A549 (cell line): ENCODE data around the gene SLC38A6. TPM values are rescaled to one million over a fixed set of nuclear protein-coding genes. Genes with fewer than 3 reads are reported as not detected.

Source experiments
- ATAC-seq, 2 experiments: fragments of 200-7000 bp in 1 of 2; fragments of >200 bp in 1 of 2; cut with Nextera tagmentation in 1 of 2; cut with Tn5 transposase in 1 of 2; 3 replicates each; pipeline versions ENCODE4 v1.8.0 to v1.9.1; 2018 to 2020; ENCODE audit warnings: mild to moderate bottlenecking in 1 of 2, moderate library complexity in 1 of 2
- CTCF ChIA-PET: fragments of 300-600 bp; sonication (Branson Sonifier 250); formaldehyde crosslinking; extraction: SDS; loops from one replicate; lab custom pipeline; 2021; ENCODE audit warnings: antibody characterized with exemption, inconsistent platforms; lab: Yijun Ruan, JAX
- POLR2A ChIA-PET: fragments of 350-600 bp; formaldehyde crosslinking; extraction: SDS; loops from one replicate; lab custom pipeline; 2021; ENCODE audit warnings: antibody characterized with exemption, inconsistent platforms; lab: Yijun Ruan, JAX
- DNase-seq, 2 experiments: peaks; one replicate each; pipeline versions ENCODE4 v3.0.0 to v3.0.0-alpha.2; 2011 to 2016; ENCODE audit warnings: low read depth in 1 of 2, low spot score in 1 of 2
- FAIRE-seq: peaks from 2 replicates; lab custom pipeline; 2011; peaks lifted over from hg19 to GRCh38; lab: Jason Lieb, UNC
- H3K27ac ChIP-seq, 2 experiments: fragments of >200 bp; sonication (Bioruptor Twin); formaldehyde crosslinking; 3 replicates each; pipeline ENCODE4 v1.5.1; 2016 to 2017
- H3K4me1 ChIP-seq: fragments of >200 bp; sonication (Bioruptor Twin); formaldehyde crosslinking; 3 replicates; pipeline ENCODE4 v1.6.1; 2016
- H3K4me2 ChIP-seq: fragments of >200 bp; sonication (Bioruptor Twin); formaldehyde crosslinking; 3 replicates; pipeline ENCODE4 v1.6.1; 2016
- H3K4me3 ChIP-seq: fragments of >200 bp; sonication (Bioruptor Twin); formaldehyde crosslinking; 3 replicates; pipeline ENCODE4 v1.5.1; 2016
- H3K9me3 ChIP-seq: fragments of >200 bp; sonication (Bioruptor Twin); formaldehyde crosslinking; 3 replicates; pipeline ENCODE4 v1.6.1; 2016
- BHLHE40 ChIP-seq: IDR thresholded peaks from 2 replicates; pipeline ENCODE4 v1.6.1; 2012; ENCODE audit warnings: low read depth, low read length, inconsistent platforms
- CBX8 ChIP-seq: fragments of 200-600 bp; sonication (generic); IDR thresholded peaks from 2 replicates; pipeline ENCODE4 v1.6.1; 2016
- CEBPB ChIP-seq, 2 experiments: fragments of >200 bp in 1 of 2; sonication (Bioruptor Twin) in 1 of 2; formaldehyde crosslinking in 1 of 2; IDR thresholded peaks; 2 replicates each; pipeline ENCODE4 v1.6.1; 2012 to 2016
- EHMT2 ChIP-seq: fragments of 200-600 bp; sonication (generic); IDR thresholded peaks from 2 replicates; pipeline ENCODE4 v1.6.1; 2016; ENCODE audit warnings: antibody characterized with exemption, low read depth, mild to moderate bottlenecking, moderate library complexity
- ESRRA ChIP-seq: fragments of 150-350 bp; IDR thresholded peaks from 2 replicates; pipeline ENCODE4 v1.6.1; 2014; ENCODE audit warnings: mild to moderate bottlenecking, low read length, borderline replicate concordance
- FOSB ChIP-seq: fragments of 250-450 bp; sonication (Bioruptor Pico); IDR thresholded peaks from 2 replicates; pipeline ENCODE4 v1.5.0; 2020; ENCODE audit warnings: mild to moderate bottlenecking, moderate library complexity
- FOSL2 ChIP-seq, 2 experiments: fragments of 450-650 bp in 1 of 2; fragments of >200 bp in 1 of 2; sonication (Bioruptor Twin) in 1 of 2; formaldehyde crosslinking; IDR thresholded peaks; 2 replicates each; pipeline versions ENCODE4 v1.5.0 to v1.6.1; 2016 to 2020; ENCODE audit warnings: mild to moderate bottlenecking in 1 of 2, moderate library complexity in 1 of 2
- FOXS1 ChIP-seq: fragments of 250-450 bp; sonication (Bioruptor Pico); IDR thresholded peaks from 2 replicates; pipeline ENCODE4 v1.5.0; 2020; ENCODE audit warnings: mild to moderate bottlenecking, moderate library complexity
- GATA3 ChIP-seq: IDR thresholded peaks from 2 replicates; pipeline ENCODE4 v1.6.1; 2012; ENCODE audit warnings: borderline replicate concordance
- HOXA7 ChIP-seq: fragments of 250-450 bp; sonication (Bioruptor Pico); IDR thresholded peaks from 2 replicates; pipeline ENCODE4 v1.5.0; 2020; ENCODE audit warnings: mild to moderate bottlenecking, moderate library complexity
- HOXB13 ChIP-seq: fragments of 250-450 bp; sonication (Bioruptor Pico); IDR thresholded peaks from 2 replicates; pipeline ENCODE4 v1.5.0; 2020; ENCODE audit warnings: low read depth, mild to moderate bottlenecking, moderate library complexity
- JUNB ChIP-seq: fragments of >200 bp; sonication (Bioruptor Twin); formaldehyde crosslinking; IDR thresholded peaks from 2 replicates; pipeline ENCODE4 v1.6.1; 2016
- KDM1A ChIP-seq: fragments of 200-600 bp; sonication (generic); IDR thresholded peaks from 2 replicates; pipeline ENCODE4 v1.6.1; 2016; ENCODE audit warnings: low read depth, mild to moderate bottlenecking
- MAZ ChIP-seq: fragments of 150-350 bp; IDR thresholded peaks from 2 replicates; pipeline ENCODE4 v1.6.1; 2014; ENCODE audit warnings: antibody characterized with exemption, low read depth, low read length, borderline replicate concordance
- NFE2L2 ChIP-seq: fragments of 150-350 bp; conservative IDR thresholded peaks from 2 replicates; pipeline ENCODE4 v1.6.1; 2014; ENCODE audit warnings: low read length
- NPAS2 ChIP-seq: fragments of 250-450 bp; sonication (Bioruptor Pico); IDR thresholded peaks from 2 replicates; pipeline ENCODE4 v1.8.0; 2022; ENCODE audit warnings: mild to moderate bottlenecking, moderate library complexity, borderline replicate concordance
- NR3C1 ChIP-seq: fragments of >200 bp; sonication (Bioruptor Twin); formaldehyde crosslinking; IDR thresholded peaks from 3 replicates; pipeline ENCODE4 v1.6.1; 2017
- POLR2A ChIP-seq: IDR thresholded peaks from 2 replicates; pipeline ENCODE4 v1.6.1; 2012; ENCODE audit warnings: mild to moderate bottlenecking, low read length
- RARB ChIP-seq: fragments of 250-450 bp; sonication (Bioruptor Pico); IDR thresholded peaks from 2 replicates; pipeline ENCODE4 v1.8.0; 2021; ENCODE audit warnings: mild to moderate bottlenecking, moderate library complexity
- RFX5 ChIP-seq: fragments of 450-650 bp; IDR thresholded peaks from 2 replicates; pipeline ENCODE4 v1.7.1; 2014; ENCODE audit warnings: antibody characterized with exemption, mild to moderate bottlenecking, moderate library complexity
- TFCP2L1 ChIP-seq: fragments of 250-450 bp; sonication (Bioruptor Pico); IDR thresholded peaks from 2 replicates; pipeline ENCODE4 v1.5.0; 2021; ENCODE audit warnings: mild to moderate bottlenecking
- TP53 ChIP-seq: fragments of 250-450 bp; sonication (Bioruptor Pico); IDR thresholded peaks from 2 replicates; pipeline ENCODE4 v1.5.0; 2021; ENCODE audit warnings: mild to moderate bottlenecking, moderate library complexity
- ZNF302 ChIP-seq: fragments of 250-450 bp; sonication (Bioruptor Pico); IDR thresholded peaks from 2 replicates; pipeline ENCODE4 v1.9.0; 2021; ENCODE audit warnings: inconsistent platforms, mild to moderate bottlenecking, moderate library complexity
- WGBS: methylation state at CpG from one replicate; pipeline ENCODE4 v1.1.6; 2017; ENCODE audit errors: missing lambda C conversion rate; 5-methylcytosine and 5-hydroxymethylcytosine counted together
- polyA plus RNA-seq, 4 experiments: library from polyadenylated mRNA; depleted of rRNA in 3 of 4; stranded (reverse); fragments of >200 nt; fragmentation: RNase III in 1 of 4; extraction: RNeasy Plus Mini Kit Qiagen cat#74134 plus additional on column Dnase treatment in 1 of 4; gene quantifications; 2 replicates in 3 of 4; 3 replicates in 1 of 4; pipeline ENCODE4 v1.2.3, GENCODE V29; 2011 to 2017
- TF ChIP-seq, protein P1 (sequence below): fragments of 150-350 bp; IDR thresholded peaks from 2 replicates; pipeline ENCODE4 v1.6.1; 2014; ENCODE audit warnings: low read depth, mild to moderate bottlenecking, low read length
- TF ChIP-seq, protein P2 (sequence below): fragments of 450-650 bp; IDR thresholded peaks from 2 replicates; pipeline ENCODE4 v1.6.1; 2014; ENCODE audit warnings: antibody characterized with exemption
- TF ChIP-seq, protein P3 (sequence below): IDR thresholded peaks from 2 replicates; pipeline ENCODE4 v1.6.1; 2012
- TF ChIP-seq, protein P4 (sequence below): fragments of 200-600 bp; sonication (generic); IDR thresholded peaks from 2 replicates; pipeline ENCODE4 v1.6.1; 2016; ENCODE audit warnings: antibody characterized with exemption, mild to moderate bottlenecking, moderate library complexity
- TF ChIP-seq, protein P5 (sequence below): fragments of >200 bp; sonication (Bioruptor Twin); formaldehyde crosslinking; IDR thresholded peaks from 2 replicates; pipeline ENCODE4 v1.6.1; 2016

Gene SLC38A6
- polyA plus RNA-seq, 2 of the 4 experiments (the other 2 are of a cell fraction), result 33.3 to 37.8 TPM

DNA sequence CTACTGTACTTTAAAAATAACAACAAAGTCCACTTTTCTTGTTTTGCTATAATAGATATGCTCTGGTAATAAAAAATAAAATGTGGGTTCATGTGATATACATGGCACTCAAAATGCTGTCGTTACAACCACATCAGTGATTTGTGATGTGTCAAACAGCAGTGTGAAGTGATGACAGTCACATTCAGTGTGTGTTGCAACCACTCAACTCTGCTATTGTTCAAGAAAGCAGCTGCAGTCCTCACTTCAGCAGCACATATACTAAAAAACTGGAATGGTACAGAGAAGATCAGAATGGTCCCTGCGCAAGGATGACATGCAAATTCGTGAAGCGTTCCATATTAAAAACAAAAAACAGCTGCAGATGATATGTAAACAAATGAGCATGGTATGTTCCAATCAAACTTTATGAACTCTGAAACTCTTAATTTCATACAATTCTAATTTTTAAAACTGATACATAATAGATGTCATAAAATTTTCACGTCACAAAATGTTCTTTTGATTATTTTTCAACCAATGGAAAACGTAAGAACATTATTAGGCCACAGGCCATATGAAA lies 6.9 kb upstream of the SLC38A6 start:
- Histone ChIP-seq H3K4me1 (peaks cover 19% of the 10 kb centered on the region; the same call in 2 of the 3 replicates), H3K4me3 (no peak overlapping the region), H3K27ac (no peak overlapping the region), H3K9me3 (no peaks in the 10 kb centered on the region), H3K4me2 (no peak overlapping the region)
- no peak for TF ChIP-seq TFCP2L1 (CRISPR knock-in tag)
- TF ChIP-seq, protein P1, sequence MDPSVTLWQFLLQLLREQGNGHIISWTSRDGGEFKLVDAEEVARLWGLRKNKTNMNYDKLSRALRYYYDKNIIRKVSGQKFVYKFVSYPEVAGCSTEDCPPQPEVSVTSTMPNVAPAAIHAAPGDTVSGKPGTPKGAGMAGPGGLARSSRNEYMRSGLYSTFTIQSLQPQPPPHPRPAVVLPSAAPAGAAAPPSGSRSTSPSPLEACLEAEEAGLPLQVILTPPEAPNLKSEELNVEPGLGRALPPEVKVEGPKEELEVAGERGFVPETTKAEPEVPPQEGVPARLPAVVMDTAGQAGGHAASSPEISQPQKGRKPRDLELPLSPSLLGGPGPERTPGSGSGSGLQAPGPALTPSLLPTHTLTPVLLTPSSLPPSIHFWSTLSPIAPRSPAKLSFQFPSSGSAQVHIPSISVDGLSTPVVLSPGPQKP, result no peak
- no peak for TF ChIP-seq ZNF302 (CRISPR knock-in tag)
- no peak for TF ChIP-seq BHLHE40
- TF ChIP-seq EHMT2, result no peak
- TF ChIP-seq, protein P2, sequence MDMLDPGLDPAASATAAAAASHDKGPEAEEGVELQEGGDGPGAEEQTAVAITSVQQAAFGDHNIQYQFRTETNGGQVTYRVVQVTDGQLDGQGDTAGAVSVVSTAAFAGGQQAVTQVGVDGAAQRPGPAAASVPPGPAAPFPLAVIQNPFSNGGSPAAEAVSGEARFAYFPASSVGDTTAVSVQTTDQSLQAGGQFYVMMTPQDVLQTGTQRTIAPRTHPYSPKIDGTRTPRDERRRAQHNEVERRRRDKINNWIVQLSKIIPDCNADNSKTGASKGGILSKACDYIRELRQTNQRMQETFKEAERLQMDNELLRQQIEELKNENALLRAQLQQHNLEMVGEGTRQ, result no peak
- no peak for TF ChIP-seq CBX8
- TF ChIP-seq MAZ, result no peak
- TF ChIP-seq, protein P3, sequence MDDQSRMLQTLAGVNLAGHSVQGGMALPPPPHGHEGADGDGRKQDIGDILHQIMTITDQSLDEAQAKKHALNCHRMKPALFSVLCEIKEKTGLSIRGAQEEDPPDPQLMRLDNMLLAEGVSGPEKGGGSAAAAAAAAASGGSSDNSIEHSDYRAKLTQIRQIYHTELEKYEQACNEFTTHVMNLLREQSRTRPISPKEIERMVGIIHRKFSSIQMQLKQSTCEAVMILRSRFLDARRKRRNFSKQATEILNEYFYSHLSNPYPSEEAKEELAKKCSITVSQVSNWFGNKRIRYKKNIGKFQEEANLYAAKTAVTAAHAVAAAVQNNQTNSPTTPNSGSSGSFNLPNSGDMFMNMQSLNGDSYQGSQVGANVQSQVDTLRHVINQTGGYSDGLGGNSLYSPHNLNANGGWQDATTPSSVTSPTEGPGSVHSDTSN, result no peak
- TF ChIP-seq KDM1A, result no peak
- no peak for TF ChIP-seq RARB (CRISPR knock-in tag)
- no peak for TF ChIP-seq POLR2A
- no peak for TF ChIP-seq FOSB
- no peak for TF ChIP-seq HOXA7
- no peak for FAIRE-seq
- CTCF ChIA-PET, result interaction anchor here (1.4 kb wide), 1 partner anchor 278 kb away, joined by 3 read pairs; no protein-coding TSS in a partner anchor
- ATAC-seq, result no peak
- POLR2A ChIA-PET, result no interaction called here
- WGBS, result 92% methylated on average over 6 of the region's 6 CpGs
- DNase-seq, result no peak

DNA sequence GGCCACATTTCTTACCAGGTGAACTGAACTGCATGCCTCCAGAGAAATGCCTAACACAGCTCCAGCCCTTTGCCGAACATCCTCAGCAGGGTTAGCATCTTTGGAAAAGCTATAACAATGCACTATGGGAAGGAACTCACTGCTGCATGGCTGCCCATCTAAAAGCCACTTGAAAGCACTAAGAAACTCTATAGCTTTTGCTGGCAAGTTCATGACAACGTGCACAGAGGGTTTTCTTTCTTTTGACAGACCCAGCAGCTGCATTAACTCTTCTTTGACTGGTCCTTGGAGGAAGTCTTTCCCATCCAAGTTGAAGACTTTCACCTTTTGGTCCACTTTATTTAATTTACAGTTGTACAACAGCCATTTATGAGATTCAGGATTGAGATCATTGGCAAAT lies 5.5 kb upstream of the SLC38A6 start:
- H3K4me1 ChIP-seq, result peaks cover 23% of the 10 kb centered on the region; the same call in 2 of the 3 replicates
- H3K4me3 ChIP-seq, result no peak overlapping the region
- H3K9me3 ChIP-seq, result no peaks in the 10 kb centered on the region
- no peak for DNase-seq
- no peak for ATAC-seq
- WGBS, result 64% methylated on average over 2 of the region's 2 CpGs
- TF ChIP-seq FOSL2 (IDR thresholded peaks at IDR 0.05) (no peak), FOSL2 (CRISPR knock-in tag; IDR thresholded peaks at IDR 0.05) (no peak), GATA3 (no peak), ESRRA (no peak), JUNB (no peak), ZNF302 (CRISPR knock-in tag) (no peak), EHMT2 (no peak), MAZ (no peak), NFE2L2 (no peak), NR3C1 (no peak), POLR2A (no peak), FOXS1 (CRISPR knock-in tag) (no peak), HOXB13 (CRISPR knock-in tag) (no peak), CEBPB (IDR thresholded peaks at IDR 0.05) (no peak), TP53 (CRISPR knock-in tag) (no peak), NPAS2 (CRISPR knock-in tag) (no peak), RFX5 (no peak)
- TF ChIP-seq, protein P4, sequence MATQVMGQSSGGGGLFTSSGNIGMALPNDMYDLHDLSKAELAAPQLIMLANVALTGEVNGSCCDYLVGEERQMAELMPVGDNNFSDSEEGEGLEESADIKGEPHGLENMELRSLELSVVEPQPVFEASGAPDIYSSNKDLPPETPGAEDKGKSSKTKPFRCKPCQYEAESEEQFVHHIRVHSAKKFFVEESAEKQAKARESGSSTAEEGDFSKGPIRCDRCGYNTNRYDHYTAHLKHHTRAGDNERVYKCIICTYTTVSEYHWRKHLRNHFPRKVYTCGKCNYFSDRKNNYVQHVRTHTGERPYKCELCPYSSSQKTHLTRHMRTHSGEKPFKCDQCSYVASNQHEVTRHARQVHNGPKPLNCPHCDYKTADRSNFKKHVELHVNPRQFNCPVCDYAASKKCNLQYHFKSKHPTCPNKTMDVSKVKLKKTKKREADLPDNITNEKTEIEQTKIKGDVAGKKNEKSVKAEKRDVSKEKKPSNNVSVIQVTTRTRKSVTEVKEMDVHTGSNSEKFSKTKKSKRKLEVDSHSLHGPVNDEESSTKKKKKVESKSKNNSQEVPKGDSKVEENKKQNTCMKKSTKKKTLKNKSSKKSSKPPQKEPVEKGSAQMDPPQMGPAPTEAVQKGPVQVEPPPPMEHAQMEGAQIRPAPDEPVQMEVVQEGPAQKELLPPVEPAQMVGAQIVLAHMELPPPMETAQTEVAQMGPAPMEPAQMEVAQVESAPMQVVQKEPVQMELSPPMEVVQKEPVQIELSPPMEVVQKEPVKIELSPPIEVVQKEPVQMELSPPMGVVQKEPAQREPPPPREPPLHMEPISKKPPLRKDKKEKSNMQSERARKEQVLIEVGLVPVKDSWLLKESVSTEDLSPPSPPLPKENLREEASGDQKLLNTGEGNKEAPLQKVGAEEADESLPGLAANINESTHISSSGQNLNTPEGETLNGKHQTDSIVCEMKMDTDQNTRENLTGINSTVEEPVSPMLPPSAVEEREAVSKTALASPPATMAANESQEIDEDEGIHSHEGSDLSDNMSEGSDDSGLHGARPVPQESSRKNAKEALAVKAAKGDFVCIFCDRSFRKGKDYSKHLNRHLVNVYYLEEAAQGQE, result no peak
- TF ChIP-seq, protein P5, sequence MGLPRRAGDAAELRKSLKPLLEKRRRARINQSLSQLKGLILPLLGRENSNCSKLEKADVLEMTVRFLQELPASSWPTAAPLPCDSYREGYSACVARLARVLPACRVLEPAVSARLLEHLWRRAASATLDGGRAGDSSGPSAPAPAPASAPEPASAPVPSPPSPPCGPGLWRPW, result no peak
- ChIA-PET POLR2A (no interaction called here), CTCF (no interaction called here)
- H3K27ac ChIP-seq, result no peak overlapping the region
- FAIRE-seq, result no peak
- H3K4me2 ChIP-seq, result no peak overlapping the region
